Pons (tissue), 1 donor: ENCODE measurements around the gene NOP14.
"Not testable (repeated sequence)": the region's sequence is repeated elsewhere in the genome, so short reads cannot be mapped to it uniquely, and the experiment has no call there.

Experiments used
- DNase-seq: peaks from one replicate; pipeline ENCODE4 v3.0.0-alpha.2; 2016; ENCODE audit warnings: low spot score

Gene NOP14

DNA sequence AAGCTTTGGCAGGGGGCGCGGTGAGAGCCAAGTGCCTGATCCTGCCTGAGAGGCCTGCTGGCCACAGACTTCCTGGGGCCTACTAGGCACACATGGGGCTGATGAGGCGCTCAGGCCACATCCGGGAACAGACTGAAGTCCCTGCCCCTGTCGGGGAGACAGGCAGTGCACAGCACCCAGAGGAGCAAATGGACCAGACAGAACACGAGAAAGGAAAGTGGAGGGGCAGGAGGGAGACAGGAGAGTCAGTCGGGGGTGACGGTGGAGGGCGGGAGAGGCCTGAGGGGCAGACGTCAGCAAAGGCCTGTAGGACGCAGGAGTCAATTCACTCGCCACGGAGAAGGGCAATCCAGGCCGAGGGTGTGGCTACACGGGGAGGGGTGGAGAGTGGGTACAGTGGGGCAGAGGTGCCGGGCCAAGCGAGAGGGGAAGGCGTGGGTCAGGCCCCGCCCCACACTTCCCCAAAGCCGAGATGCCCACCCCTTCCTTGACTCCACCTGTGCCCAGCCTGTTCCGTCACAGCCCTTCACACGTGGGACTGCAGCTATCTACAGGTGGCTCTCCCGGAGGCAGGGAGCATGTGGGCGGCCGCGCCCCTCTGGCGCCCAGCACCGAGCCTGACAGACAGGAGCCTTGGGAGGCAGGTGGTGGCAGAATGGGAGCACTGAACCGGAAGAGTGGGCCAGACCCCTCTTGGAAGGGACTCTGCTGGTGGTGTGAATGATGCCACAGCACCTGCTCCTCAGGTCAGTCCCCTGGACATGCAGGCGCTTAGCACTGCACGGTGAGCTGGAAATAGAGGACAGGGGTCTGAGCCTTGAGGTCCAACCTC is 20.5 kb downstream of the NOP14 start:
- no peak for DNase-seq

- no peak for DNase-seq
Measured at GRCh38 chr4:2942037-2942531, 21.1 kb downstream of the NOP14 start.

DNA sequence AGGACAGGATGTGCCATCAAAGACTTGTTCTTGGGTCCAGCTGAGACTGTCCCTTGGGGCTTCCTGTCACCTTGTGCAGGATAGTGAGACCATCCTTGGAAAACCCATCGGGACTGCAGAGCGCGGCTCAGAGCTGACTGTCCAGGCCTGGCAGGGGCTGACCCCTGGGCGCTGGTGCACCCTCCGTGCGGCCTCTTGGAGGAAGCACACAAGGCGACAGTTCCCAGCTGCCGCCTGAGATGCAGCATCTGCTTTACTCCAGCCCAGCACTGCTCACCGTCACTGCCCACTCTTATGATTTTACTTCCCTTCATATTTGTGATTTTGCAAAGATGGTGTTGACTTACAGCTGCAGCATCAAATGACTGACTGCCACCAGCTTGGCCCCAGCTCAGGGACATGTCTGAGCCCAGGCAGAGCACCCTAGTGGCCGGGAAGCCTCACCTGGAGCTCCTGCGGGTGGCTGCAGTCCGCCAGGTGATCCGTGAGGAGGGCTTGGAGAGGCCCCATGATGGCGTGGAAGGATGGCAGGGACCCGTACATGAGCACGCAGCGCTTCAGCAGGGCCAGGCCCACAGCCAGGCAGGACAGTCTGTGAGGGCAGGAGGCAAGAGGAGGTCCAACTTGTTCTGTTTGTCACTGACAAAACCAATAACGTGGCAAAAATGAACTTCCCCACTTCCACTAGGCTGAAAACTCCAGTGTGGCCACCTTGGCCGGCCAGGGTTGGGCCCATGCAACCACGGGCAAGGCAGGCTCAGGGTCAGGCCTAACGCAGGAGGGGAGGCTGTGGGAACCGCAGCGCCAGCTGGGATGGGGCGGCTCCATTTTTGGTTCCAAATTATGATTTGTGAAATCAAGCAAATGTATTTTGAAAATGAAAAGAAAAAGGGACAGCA is 21.8 kb downstream of the NOP14 start:
- DNase-seq: no peak

DNA sequence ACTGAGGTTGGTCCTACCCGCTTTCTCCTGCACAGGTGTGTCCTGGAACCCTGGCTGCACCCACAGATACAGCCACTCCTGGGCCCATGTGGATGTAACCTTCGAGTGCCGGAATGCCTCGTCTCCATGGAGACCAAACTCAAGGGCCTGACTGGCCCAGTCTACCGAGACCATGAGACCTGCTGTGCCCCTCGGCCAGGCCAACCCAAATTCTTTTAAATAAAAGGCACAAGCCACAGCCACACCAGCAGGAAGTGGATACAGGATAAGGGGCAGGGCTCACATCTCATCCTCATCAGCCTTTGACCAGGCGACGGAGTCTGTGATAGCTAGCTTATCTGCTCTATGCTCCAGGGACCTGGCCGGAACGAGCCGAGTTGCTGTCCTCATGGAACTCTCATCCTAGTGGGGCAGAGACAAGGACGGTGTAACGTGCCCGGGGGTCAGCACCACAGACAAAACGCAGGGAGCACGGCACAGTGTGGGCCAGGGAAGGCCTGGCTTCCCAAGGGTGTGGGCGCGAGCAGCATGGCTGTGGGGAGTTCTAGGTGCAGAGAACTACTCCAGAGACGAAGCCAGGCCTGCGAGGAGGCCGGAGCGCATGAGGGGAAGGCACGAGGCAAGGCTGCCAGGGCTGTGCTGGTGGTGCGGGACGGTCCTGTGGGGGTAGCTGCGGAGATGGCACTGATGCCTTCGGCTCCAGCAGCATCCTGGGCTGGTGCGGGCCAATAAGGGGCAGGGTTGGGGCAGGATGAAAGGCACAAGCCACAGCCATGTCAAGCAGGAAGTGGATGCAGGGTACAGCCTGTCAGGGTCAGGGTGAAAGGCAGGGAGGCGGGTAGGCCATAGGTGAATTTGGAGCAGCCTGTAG is 22.7 kb downstream of the NOP14 start:
- DNase-seq: no peak

DNA sequence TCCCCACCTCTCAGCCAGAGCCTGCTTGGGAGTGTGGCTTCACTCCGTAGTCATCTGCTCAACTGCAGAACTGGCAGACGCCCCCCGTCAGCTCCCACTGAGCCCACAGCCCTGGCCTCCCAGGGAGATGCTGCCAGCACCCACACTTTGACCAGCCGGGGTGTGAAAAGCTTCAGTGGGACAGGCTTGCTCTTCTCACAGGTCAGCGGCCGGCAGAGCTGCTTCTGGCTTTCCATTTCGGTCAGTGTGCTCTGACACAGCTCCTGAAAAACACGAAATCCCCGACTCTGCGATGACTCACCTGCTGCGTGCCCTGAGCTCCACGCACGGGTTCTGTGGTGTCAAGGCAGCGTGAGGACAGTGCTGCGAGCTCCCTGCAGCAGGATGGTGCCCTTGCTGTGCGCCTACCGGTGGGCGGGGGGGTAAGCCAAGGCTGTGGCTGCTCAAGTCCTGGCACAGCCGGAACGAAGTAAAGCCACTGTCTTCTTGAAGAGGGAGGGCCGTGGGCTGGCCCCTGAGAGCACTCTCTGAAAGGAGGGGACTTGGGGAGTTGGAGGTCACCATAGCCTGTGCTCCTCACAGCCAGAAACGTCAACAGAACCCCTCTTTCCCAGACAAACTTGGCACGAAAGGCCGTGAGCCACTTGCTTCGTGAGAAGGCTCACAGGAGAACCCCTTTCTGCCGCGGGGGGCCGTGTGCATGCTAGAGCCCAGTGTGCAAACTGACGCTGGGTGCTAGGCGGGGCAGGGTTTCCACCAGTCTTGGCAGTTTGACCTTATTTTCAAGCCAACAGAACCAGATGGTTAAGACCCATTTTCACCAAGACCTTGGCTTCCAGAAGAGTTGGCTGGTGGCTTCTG is 23.6 kb downstream of the NOP14 start:
- no peak for DNase-seq

GRCh38 chr4:2938906-2939305 is 24.3 kb downstream of the NOP14 start:
- DNase-seq: no peak

- DNase-seq: not testable (repeated sequence)
Measured at GRCh38 chr4:2938411-2938810, 24.8 kb downstream of the NOP14 start.

- no peak for DNase-seq
Measured at GRCh38 chr4:2937986-2938385, 25.2 kb downstream of the NOP14 start.

DNA sequence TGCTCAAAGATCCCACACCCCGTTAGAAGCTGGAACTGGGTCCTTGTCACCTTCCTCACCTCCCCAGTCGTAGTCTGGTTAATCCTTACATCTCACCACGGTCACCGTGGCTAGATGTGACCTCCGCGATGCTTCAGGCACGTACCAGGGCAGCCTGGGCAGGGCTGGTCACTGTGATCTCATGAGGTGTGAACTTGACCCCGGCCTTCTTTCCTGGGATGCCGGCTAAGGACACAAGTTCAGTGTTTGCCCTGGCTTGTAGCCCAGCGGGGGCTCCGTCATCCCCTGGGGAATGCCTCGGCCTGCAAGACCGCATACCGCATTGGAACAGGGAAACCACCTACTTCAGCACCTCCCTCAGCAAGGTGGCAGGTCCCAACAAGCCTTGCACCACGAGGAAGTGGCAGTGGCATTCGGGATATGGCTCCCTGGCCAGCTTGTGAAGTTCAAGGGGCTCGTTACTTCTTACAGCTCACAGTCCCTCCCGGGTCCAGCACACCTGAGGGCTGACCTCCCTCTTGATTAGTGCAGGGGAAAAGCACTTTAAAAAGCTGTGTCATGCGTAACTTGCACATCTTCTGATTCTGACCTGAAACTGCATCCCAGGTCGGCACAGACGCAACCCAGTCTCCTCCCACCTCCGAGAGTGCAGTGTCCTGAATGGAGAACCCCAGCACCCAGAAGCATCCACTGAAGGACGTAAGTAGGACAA is 25.9 kb downstream of the NOP14 start:
- no peak for DNase-seq

GRCh38 chr4:2936773-2937145 is 26.4 kb downstream of the NOP14 start:
- DNase-seq: peak; percentile 32

- DNase-seq: no peak
Measured at GRCh38 chr4:2935762-2936743, 27.2 kb downstream of the NOP14 start.

DNA sequence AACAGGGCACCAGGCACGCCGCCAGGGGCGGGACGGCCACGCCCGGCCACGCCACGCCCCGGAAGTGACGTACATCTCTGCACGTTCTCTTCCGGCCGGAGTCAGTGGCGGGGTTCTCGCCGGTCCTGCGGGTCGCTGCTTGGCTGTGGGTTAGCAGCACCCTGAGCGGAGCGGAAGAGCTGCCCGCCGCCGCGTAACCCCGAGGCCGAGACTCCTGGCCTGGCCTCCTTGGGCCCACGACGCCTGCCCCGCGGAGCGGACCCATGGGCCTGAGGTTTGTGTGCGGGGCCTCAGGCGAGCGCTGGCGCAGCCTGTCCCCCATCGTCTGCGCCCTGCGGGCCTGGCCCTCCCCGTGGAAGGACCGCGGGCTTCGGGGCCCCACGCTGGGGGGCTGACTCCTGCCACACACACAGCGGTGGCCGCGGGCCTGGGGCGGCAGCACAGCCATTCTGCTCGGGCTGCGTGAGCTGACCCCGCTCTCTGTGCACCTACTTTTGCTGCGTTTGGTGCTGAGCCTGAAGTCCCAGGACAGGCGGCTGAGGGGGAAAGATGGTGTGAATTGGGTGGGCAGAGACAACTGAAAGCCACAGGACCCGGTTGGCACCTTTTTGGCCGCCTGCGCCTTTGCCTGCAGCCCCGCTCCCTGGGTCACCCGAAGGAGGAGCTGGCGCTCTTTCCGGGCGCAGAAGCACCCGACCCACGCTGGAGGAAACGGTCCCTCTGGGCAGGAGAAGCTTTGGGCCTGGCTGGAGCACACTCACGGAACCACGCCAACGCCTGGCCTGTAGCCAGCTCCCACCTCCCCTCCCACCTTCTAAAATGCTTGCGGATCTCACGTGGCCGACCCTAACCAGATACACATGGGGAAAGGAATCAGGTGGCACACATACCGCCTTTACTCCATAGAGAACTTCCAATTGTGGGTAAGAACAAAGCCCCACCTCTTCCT is 28.1 kb downstream of the NOP14 start:
- peak; percentile 78 for DNase-seq

- no peak for DNase-seq
Measured at GRCh38 chr4:2934077-2934812, 29.0 kb downstream of the NOP14 start.

- no peak for DNase-seq
Measured at GRCh38 chr4:2933566-2934076, 29.6 kb downstream of the NOP14 start.

DNA sequence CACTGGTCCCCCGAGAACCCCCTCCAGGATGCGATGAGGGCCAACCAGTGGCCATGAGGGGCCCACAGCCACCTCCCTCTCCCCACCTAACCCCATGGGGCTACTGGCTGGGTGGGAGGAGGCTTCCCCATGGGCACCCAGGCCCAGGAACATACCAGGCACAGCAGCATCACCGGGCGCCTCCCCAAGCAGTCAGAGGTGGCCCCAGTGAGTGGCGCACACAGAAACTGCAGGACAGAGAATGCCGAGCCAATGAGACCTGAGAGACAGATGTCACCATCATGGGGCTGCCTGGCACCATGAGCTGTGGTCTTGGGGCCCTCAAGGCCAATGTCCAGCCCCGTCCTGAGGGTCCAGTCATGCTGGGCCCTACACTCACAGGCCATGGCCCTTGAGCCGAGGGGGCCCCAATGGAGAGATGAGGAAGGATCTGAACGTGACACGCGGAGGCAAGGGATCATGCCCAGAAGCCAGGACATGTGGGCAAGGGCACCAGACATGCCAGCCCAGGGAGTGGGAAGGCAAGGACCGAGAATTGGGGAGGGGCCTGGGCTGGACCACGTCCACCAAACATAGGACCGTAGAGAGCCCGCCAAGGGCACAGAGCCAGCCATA is 30.1 kb downstream of the NOP14 start:
- no peak for DNase-seq

DNA sequence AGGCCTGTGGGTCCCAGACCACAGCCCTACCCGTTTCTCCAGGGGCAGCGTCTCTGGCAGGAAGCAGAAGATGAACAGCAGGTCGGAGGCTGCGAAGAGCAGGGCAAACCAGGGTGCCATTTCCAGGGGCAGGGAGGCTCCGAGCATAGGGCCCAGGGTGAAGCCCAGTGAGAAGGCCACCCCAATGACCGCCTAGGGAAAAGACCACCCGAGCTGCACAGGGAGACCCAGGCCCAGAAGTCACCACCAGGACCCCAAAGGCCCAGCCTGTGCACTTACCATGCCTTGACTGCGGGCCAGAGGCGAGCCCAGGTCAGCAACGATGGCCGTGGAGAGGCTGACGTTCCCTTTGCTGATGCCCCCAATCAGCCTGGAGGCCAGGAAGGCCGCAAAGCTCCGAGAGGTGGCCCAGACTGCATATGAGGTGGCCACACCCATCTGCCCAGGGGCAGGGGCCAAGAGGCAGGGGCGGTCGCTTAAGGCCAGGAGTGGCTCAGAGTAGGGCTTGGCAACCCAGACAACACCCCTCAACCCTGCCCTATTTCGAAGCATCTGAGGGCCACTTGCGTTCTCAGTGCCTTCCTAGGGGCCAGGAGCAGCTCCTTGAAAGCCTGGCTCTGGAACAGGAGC is 30.8 kb downstream of the NOP14 start:
- no peak for DNase-seq
